ENCODE results near the gene KRTAP1-4.

GRCh38 chr17:41015454-41015853 lies 14.5 kb downstream of the KRTAP1-4 start:
- no peak for TF ChIP-seq CTCF (IDR thresholded peaks at IDR 0.05; ENCODE audit: low read depth, low read length)
- TF ChIP-seq EZH2phosphoT487 (IDR thresholded peaks at IDR 0.05; ENCODE audit: low read depth) = no peak
